ENCODE data around the gene MYMX. TPM values are rescaled to one million over a fixed set of nuclear protein-coding genes. Genes with fewer than 3 reads are reported as not detected.

MYMX gene
- total and polyA plus RNA-seq, 2 of the 13 experiments (the other 11 are each of a cell fraction or from before 2014, with no cell fraction given), result not detected

GRCh38 chr6:44247338-44248302, 30.9 kb downstream of the MYMX start (continued):
- TF ChIP-seq AHDC1 (CRISPR knock-in tag; IDR thresholded peaks at IDR 0.05; ENCODE audit: borderline replicate concordance) (no peak), ZNF672 (CRISPR knock-in tag; IDR thresholded peaks at IDR 0.05) (no peak), ZNF547 (CRISPR knock-in tag; IDR thresholded peaks at IDR 0.05) (no peak), ZMYM4 (CRISPR knock-in tag; IDR thresholded peaks at IDR 0.05) (no peak), ZNF503 (CRISPR knock-in tag; IDR thresholded peaks at IDR 0.05) (no peak), MAZ (IDR thresholded peaks at IDR 0.05; ENCODE audit: borderline replicate concordance, low read depth, low read length) (no peak), MAZ (CRISPR knock-in tag; IDR thresholded peaks at IDR 0.05; ENCODE audit: low read depth) (no peak; the same call in 1 of the 2 replicates), FOXM1 (CRISPR knock-in tag; IDR thresholded peaks at IDR 0.05) (no peak), ZBTB4 (CRISPR knock-in tag; IDR thresholded peaks at IDR 0.05; ENCODE audit: borderline replicate concordance) (no peak), ZNF33B (CRISPR knock-in tag; IDR thresholded peaks at IDR 0.05) (no peak), ELF1 (CRISPR knock-in tag; IDR thresholded peaks at IDR 0.05) (peak; percentile 57; the same call in 1 of the 2 replicates), RELA (CRISPR knock-in tag; IDR thresholded peaks at IDR 0.05) (no peak), DPF2 (CRISPR knock-in tag; IDR thresholded peaks at IDR 0.05; ENCODE audit: borderline replicate concordance, low read depth) (no peak; the same call in 1 of the 2 replicates), CSRNP1 (CRISPR knock-in tag; IDR thresholded peaks at IDR 0.05) (peak; percentile 65; the same call in 1 of the 2 replicates)
